Fibroblast of upper back skin (primary cell): ENCODE data around the gene CHST1.

Experiments used
- DNase-seq: peaks from one replicate; pipeline ENCODE4 v3.0.0-alpha.2; 2013

CHST1 gene

GRCh38 chr11:45665206-45665932, at the start of gene CHST1:
Gene CHST1, minus strand, starts transcription at chr11:45665622. Its CDS starts 14,699 bp downstream, at chr11:45650923.
- peak; percentile 14 for DNase-seq

GRCh38 chr11:45713573-45713972, 48.2 kb upstream of the CHST1 start:
- DNase-seq, result no peak

GRCh38 chr11:45710561-45710960, 45.1 kb upstream of the CHST1 start:
- no peak for DNase-seq

GRCh38 chr11:45708887-45709663, 43.7 kb upstream of the CHST1 start:
- DNase-seq, result no peak

- DNase-seq, result no peak
These were observed 39.2 kb upstream of the CHST1 start for GRCh38 chr11:45704635-45705034.

GRCh38 chr11:45704133-45704532, 38.7 kb upstream of the CHST1 start:
- no peak for DNase-seq

- DNase-seq, result no peak
These were observed 37.1 kb upstream of the CHST1 start for GRCh38 chr11:45702511-45702910.

GRCh38 chr11:45698777-45699497, 33.5 kb upstream of the CHST1 start:
- no peak for DNase-seq

GRCh38 chr11:45692808-45693453, 27.5 kb upstream of the CHST1 start:
- no peak for DNase-seq

- DNase-seq, result no peak
These were observed 23.1 kb upstream of the CHST1 start for GRCh38 chr11:45688472-45689033.

- no peak for DNase-seq
These were observed 22.4 kb upstream of the CHST1 start for GRCh38 chr11:45687836-45688235.

GRCh38 chr11:45685964-45686537, 20.6 kb upstream of the CHST1 start:
- DNase-seq, result no peak

- DNase-seq, result no peak
These were observed 19.0 kb upstream of the CHST1 start for GRCh38 chr11:45684440-45684839.

GRCh38 chr11:45683271-45684058, 18.0 kb upstream of the CHST1 start:
- DNase-seq, result no peak

GRCh38 chr11:45679806-45680205, 14.4 kb upstream of the CHST1 start:
- no peak for DNase-seq

- DNase-seq, result no peak
These were observed 13.6 kb upstream of the CHST1 start for GRCh38 chr11:45678976-45679375.

- no peak for DNase-seq
These were observed 12.5 kb upstream of the CHST1 start for GRCh38 chr11:45677770-45678512.

GRCh38 chr11:45676522-45677095, 11.2 kb upstream of the CHST1 start:
- DNase-seq, result no peak

GRCh38 chr11:45675646-45676045, 10.2 kb upstream of the CHST1 start:
- DNase-seq, result no peak

GRCh38 chr11:45674481-45675190, 9.2 kb upstream of the CHST1 start:
- DNase-seq, result no peak
